Measurements from ENCODE around the gene SLC18B1. TPM values are rescaled to one million over a fixed set of nuclear protein-coding genes. Genes with fewer than 3 reads are reported as not detected.
"Not testable (repeated sequence)": the region's sequence is repeated elsewhere in the genome, so short reads cannot be mapped to it uniquely, and the experiment has no call there.

Gene SLC18B1
- total RNA-seq, 1 donor from 2014 or later = 12.8 TPM

GRCh38 chr6:132798869-132799538 lies 567 bp upstream of the SLC18B1 start:
- DNase-seq (ENCODE audit: low spot score) = peak; percentile 83

- DNase-seq (ENCODE audit: low spot score) = no peak
These were observed 3.0 kb downstream of the SLC18B1 start for GRCh38 chr6:132795461-132795860.

GRCh38 chr6:132792510-132792909 lies 5.9 kb downstream of the SLC18B1 start:
- DNase-seq (ENCODE audit: low spot score) = no peak

GRCh38 chr6:132790450-132790849 lies 8.0 kb downstream of the SLC18B1 start:
- DNase-seq (ENCODE audit: low spot score) = no peak

GRCh38 chr6:132789396-132789776 lies 9.1 kb downstream of the SLC18B1 start:
- no peak for DNase-seq (ENCODE audit: low spot score)

- DNase-seq (ENCODE audit: low spot score) = no peak
These were observed 9.6 kb downstream of the SLC18B1 start for GRCh38 chr6:132788658-132789395.

GRCh38 chr6:132785936-132786335 lies 12.5 kb downstream of the SLC18B1 start:
- DNase-seq (ENCODE audit: low spot score) = no peak

GRCh38 chr6:132780770-132781371 lies 17.6 kb downstream of the SLC18B1 start:
- no peak for DNase-seq (ENCODE audit: low spot score)

GRCh38 chr6:132777881-132778280 lies 20.6 kb downstream of the SLC18B1 start:
- DNase-seq (ENCODE audit: low spot score) = not testable (repeated sequence)

- DNase-seq (ENCODE audit: low spot score) = peak; percentile 49
These were observed 30.4 kb downstream of the SLC18B1 start for GRCh38 chr6:132768051-132768517.

GRCh38 chr6:132765560-132765959 lies 32.9 kb downstream of the SLC18B1 start:
- no peak for DNase-seq (ENCODE audit: low spot score)

GRCh38 chr6:132764370-132764769 lies 34.1 kb downstream of the SLC18B1 start:
- DNase-seq (ENCODE audit: low spot score) = no peak

- no peak for DNase-seq (ENCODE audit: low spot score)
These were observed 35.2 kb downstream of the SLC18B1 start for GRCh38 chr6:132763269-132763668.

GRCh38 chr6:132760256-132760655 lies 38.2 kb downstream of the SLC18B1 start:
- DNase-seq (ENCODE audit: low spot score) = no peak

- DNase-seq (ENCODE audit: low spot score) = no peak
These were observed 39.7 kb downstream of the SLC18B1 start for GRCh38 chr6:132758689-132759088.

GRCh38 chr6:132752255-132752654 lies 46.2 kb downstream of the SLC18B1 start:
- DNase-seq (ENCODE audit: low spot score) = no peak

- DNase-seq (ENCODE audit: low spot score) = no peak
These were observed 46.6 kb downstream of the SLC18B1 start for GRCh38 chr6:132751828-132752227.

GRCh38 chr6:132751306-132751705 lies 47.1 kb downstream of the SLC18B1 start:
- no peak for DNase-seq (ENCODE audit: low spot score)

GRCh38 chr6:132750455-132751248 lies 47.8 kb downstream of the SLC18B1 start:
- DNase-seq (ENCODE audit: low spot score) = no peak

GRCh38 chr6:132749111-132749510 lies 49.3 kb downstream of the SLC18B1 start:
- no peak for DNase-seq (ENCODE audit: low spot score)

- no peak for DNase-seq (ENCODE audit: low spot score)
These were observed 50.0 kb downstream of the SLC18B1 start for GRCh38 chr6:132748446-132748845.

GRCh38 chr6:132746048-132746447 lies 52.4 kb downstream of the SLC18B1 start:
- no peak for DNase-seq (ENCODE audit: low spot score)

All from ureter (tissue), 1 donor.